IMR-90 (cell line): ENCODE results near the gene PHF20.

Experiments
- POLR2A ChIP-seq: IDR thresholded peaks from 2 replicates; pipeline ENCODE4 v1.6.1; 2012; ENCODE audit warnings: mild to moderate bottlenecking, low read depth, low read length
- RAD21 ChIP-seq: IDR thresholded peaks from 2 replicates; pipeline ENCODE4 v1.6.1; 2012; ENCODE audit warnings: low read length, improper control_type of control experiment
- RCOR1 ChIP-seq: IDR thresholded peaks from 2 replicates; pipeline ENCODE4 v1.6.1; 2012; ENCODE audit warnings: mild to moderate bottlenecking, low read length, improper control_type of control experiment; ENCODE audit not compliant: insufficient replicate concordance
- TF ChIP-seq, protein P1 (sequence below): conservative IDR thresholded peaks from 2 replicates; pipeline ENCODE4 v1.5.1; 2012; ENCODE audit warnings: mild to moderate bottlenecking, low read depth, low read length, improper control_type of control experiment

DNA sequence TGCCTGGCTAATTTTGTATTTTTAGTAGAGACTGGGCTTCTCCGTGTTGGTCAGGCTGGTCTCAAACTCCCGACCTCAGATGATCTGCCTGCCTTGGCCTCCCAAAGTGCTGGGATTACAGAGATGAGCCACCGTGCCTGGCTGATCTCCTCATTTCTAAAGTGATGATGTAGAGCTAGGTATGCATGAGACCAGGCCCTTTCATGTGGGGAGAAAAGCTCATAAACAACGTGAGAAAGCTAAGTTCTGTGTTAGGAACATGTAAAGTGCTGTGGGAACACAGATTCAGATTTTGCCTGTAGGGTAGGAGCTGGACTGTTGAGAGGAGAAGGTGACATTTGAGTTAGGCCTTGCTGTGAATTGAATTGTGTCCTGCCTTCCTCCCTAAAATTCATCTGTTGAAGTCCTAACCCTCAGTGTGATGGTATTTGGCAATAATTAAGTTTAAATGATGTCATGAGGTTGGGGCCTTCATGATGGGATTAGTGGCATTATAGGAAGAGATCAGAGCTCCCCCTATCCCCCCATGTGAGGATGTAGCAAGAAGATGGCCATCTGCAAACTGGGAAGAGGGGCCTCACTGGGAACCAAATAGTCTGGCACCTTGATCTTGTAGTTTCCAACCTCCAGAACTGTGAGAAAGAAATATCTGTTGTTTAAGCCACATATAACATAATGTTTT lies 133.3 kb downstream of the PHF20 start:
- TF ChIP-seq RCOR1: no peak
- TF ChIP-seq, protein P1, sequence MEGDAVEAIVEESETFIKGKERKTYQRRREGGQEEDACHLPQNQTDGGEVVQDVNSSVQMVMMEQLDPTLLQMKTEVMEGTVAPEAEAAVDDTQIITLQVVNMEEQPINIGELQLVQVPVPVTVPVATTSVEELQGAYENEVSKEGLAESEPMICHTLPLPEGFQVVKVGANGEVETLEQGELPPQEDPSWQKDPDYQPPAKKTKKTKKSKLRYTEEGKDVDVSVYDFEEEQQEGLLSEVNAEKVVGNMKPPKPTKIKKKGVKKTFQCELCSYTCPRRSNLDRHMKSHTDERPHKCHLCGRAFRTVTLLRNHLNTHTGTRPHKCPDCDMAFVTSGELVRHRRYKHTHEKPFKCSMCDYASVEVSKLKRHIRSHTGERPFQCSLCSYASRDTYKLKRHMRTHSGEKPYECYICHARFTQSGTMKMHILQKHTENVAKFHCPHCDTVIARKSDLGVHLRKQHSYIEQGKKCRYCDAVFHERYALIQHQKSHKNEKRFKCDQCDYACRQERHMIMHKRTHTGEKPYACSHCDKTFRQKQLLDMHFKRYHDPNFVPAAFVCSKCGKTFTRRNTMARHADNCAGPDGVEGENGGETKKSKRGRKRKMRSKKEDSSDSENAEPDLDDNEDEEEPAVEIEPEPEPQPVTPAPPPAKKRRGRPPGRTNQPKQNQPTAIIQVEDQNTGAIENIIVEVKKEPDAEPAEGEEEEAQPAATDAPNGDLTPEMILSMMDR: no peak
- no peak for TF ChIP-seq RAD21
- no peak for TF ChIP-seq POLR2A
